Measurements from ENCODE around the gene DDX52. TPM values are rescaled to one million over a fixed set of nuclear protein-coding genes. Genes with fewer than 3 reads are reported as not detected.

Gene DDX52
- total RNA-seq, 1 donor from 2014 or later: 55.1 TPM

- Histone ChIP-seq H3K4me1 (ENCODE audit: insufficient read depth, low read length) (peaks cover 12% of the 10 kb centered on the region), H3K4me2 (ENCODE audit: low read length) (no peak overlapping the region), H3K36me3 (ENCODE audit: insufficient read depth, low read length) (no peaks in the 10 kb centered on the region), H3K79me2 (ENCODE audit: insufficient read depth, low read length) (no peaks in the 10 kb centered on the region), H3K27ac (ENCODE audit: low read depth, low read length) (no peak overlapping the region), H4K20me1 (ENCODE audit: insufficient read depth, low read length) (no peaks in the 10 kb centered on the region), H2AFZ (ENCODE audit: low read depth, low read length) (no peak overlapping the region), H3K27me3 (ENCODE audit: insufficient read depth, low read length) (no peaks in the 10 kb centered on the region), H3K9me3 (ENCODE audit: insufficient read depth, low read depth, low read length) (no peaks in the 10 kb centered on the region), H3K9ac (ENCODE audit: low read length) (no peak overlapping the region), H3K4me3 (ENCODE audit: insufficient read depth, low read depth, low read length) (no peak overlapping the region)
- H3K27ac Mint-ChIP-seq (ENCODE audit: unreplicated experiment): no peak overlapping the region
- H3K9me3 Mint-ChIP-seq (ENCODE audit: unreplicated experiment): no peaks in the 10 kb centered on the region
- FAIRE-seq (no peak), DNase-seq (ENCODE audit: low read depth) (no peak)
- H3K4me3 Mint-ChIP-seq (ENCODE audit: unreplicated experiment): no peak overlapping the region
- TF ChIP-seq CTCF (IDR thresholded peaks at IDR 0.05; ENCODE audit: insufficient read depth, low read depth, low read length): no peak
- no peak for TF ChIP-seq EZH2 (IDR thresholded peaks at IDR 0.05; ENCODE audit: insufficient read depth, low read length)
- peaks cover 5% of the 10 kb centered on the region for H3K4me1 Mint-ChIP-seq (ENCODE audit: low read depth, unreplicated experiment)
- H3K27me3 Mint-ChIP-seq (ENCODE audit: low read depth, unreplicated experiment): no peaks in the 10 kb centered on the region
- no peaks in the 10 kb centered on the region for H3K36me3 Mint-ChIP-seq (ENCODE audit: low read depth, unreplicated experiment)
Observed at GRCh38 chr17:37667039-37667438, 23.8 kb upstream of the DDX52 start.

DNA sequence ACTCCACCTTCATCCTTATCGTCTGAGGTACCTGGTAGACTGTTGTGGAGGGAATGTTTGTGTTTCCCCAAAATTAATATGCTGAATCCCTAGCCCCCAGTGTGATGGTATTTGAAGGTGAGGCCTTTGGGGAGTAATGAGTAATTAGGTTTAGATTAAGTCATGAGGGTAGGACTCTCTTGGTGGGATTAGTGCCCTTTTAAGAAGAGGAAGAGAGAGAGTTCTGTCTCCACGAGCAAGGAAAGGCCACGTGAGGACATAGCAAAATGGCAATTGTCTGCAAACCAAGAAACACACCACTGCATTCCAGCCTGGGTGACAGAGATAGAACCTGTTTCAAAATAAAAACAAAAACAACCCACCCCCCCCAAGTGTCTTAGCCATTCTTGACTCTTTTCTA, 21.0 kb upstream of the DDX52 start:
- Histone ChIP-seq H2AFZ (ENCODE audit: low read depth, low read length) (no peak overlapping the region), H4K20me1 (ENCODE audit: insufficient read depth, low read length) (no peaks in the 10 kb centered on the region), H3K4me2 (ENCODE audit: low read length) (no peak overlapping the region), H3K4me1 (ENCODE audit: insufficient read depth, low read length) (no peaks in the 10 kb centered on the region), H3K9ac (ENCODE audit: low read length) (no peak overlapping the region), H3K79me2 (ENCODE audit: insufficient read depth, low read length) (no peaks in the 10 kb centered on the region), H3K36me3 (ENCODE audit: insufficient read depth, low read length) (no peaks in the 10 kb centered on the region), H3K27ac (ENCODE audit: low read depth, low read length) (no peak overlapping the region), H3K4me3 (ENCODE audit: insufficient read depth, low read depth, low read length) (no peak overlapping the region), H3K27me3 (ENCODE audit: insufficient read depth, low read length) (no peaks in the 10 kb centered on the region), H3K9me3 (ENCODE audit: insufficient read depth, low read depth, low read length) (no peaks in the 10 kb centered on the region)
- no peak for DNase-seq (ENCODE audit: low read depth)
- Mint-ChIP-seq H3K27ac (ENCODE audit: unreplicated experiment) (no peak overlapping the region), H3K27me3 (ENCODE audit: low read depth, unreplicated experiment) (peaks cover 6% of the 10 kb centered on the region), H3K4me1 (ENCODE audit: low read depth, unreplicated experiment) (no peaks in the 10 kb centered on the region), H3K9me3 (ENCODE audit: unreplicated experiment) (no peaks in the 10 kb centered on the region), H3K4me3 (ENCODE audit: unreplicated experiment) (no peak overlapping the region), H3K36me3 (ENCODE audit: low read depth, unreplicated experiment) (no peaks in the 10 kb centered on the region)
- FAIRE-seq: no peak
- TF ChIP-seq EZH2 (IDR thresholded peaks at IDR 0.05; ENCODE audit: insufficient read depth, low read length): no peak

GRCh38 chr17:37662353-37662752, 19.1 kb upstream of the DDX52 start:
- Histone ChIP-seq H3K36me3 (ENCODE audit: insufficient read depth, low read length) (no peaks in the 10 kb centered on the region), H3K27me3 (ENCODE audit: insufficient read depth, low read length) (no peaks in the 10 kb centered on the region), H3K4me3 (ENCODE audit: insufficient read depth, low read depth, low read length) (no peak overlapping the region), H3K4me2 (ENCODE audit: low read length) (no peak overlapping the region), H3K79me2 (ENCODE audit: insufficient read depth, low read length) (no peaks in the 10 kb centered on the region), H4K20me1 (ENCODE audit: insufficient read depth, low read length) (no peaks in the 10 kb centered on the region), H3K4me1 (ENCODE audit: insufficient read depth, low read length) (no peaks in the 10 kb centered on the region), H2AFZ (ENCODE audit: low read depth, low read length) (no peak overlapping the region), H3K9me3 (ENCODE audit: insufficient read depth, low read depth, low read length) (no peaks in the 10 kb centered on the region), H3K9ac (ENCODE audit: low read length) (no peak overlapping the region), H3K27ac (ENCODE audit: low read depth, low read length) (no peak overlapping the region)
- no peak for DNase-seq (ENCODE audit: low read depth)
- Mint-ChIP-seq H3K27ac (ENCODE audit: unreplicated experiment) (no peak overlapping the region), H3K36me3 (ENCODE audit: low read depth, unreplicated experiment) (no peaks in the 10 kb centered on the region), H3K27me3 (ENCODE audit: low read depth, unreplicated experiment) (peaks cover 6% of the 10 kb centered on the region), H3K9me3 (ENCODE audit: unreplicated experiment) (no peaks in the 10 kb centered on the region), H3K4me1 (ENCODE audit: low read depth, unreplicated experiment) (no peaks in the 10 kb centered on the region), H3K4me3 (ENCODE audit: unreplicated experiment) (no peak overlapping the region)
- FAIRE-seq: no peak
- TF ChIP-seq CTCF (IDR thresholded peaks at IDR 0.05; ENCODE audit: insufficient read depth, low read depth, low read length) (no peak), EZH2 (IDR thresholded peaks at IDR 0.05; ENCODE audit: insufficient read depth, low read length) (no peak)
